ENCODE data around the gene CXCL1. TPM values are rescaled to one million over a fixed set of nuclear protein-coding genes. Genes with fewer than 3 reads are reported as not detected.

CXCL1 gene
- total RNA-seq, 2 donors from 2014 or later: 6.9 to 8.5 TPM

GRCh38 chr4:73828956-73829355 lies 40.2 kb upstream of the CXCL1 start:
- H3K4me3 ChIP-seq: no peak overlapping the region
- DNase-seq (ENCODE audit: low spot score): no peak
- H3K27ac ChIP-seq: no peak overlapping the region
- no peaks in the 10 kb centered on the region for H3K4me1 ChIP-seq
- H3K27me3 ChIP-seq: no peaks in the 10 kb centered on the region
- H3K9me3 ChIP-seq: peaks cover 0 to 11% of the 10 kb centered on the region in 2 donors
- no peak for TF ChIP-seq CTCF (IDR thresholded peaks at IDR 0.05)
- no peaks in the 10 kb centered on the region for H3K36me3 ChIP-seq

GRCh38 chr4:73831569-73831968 lies 37.6 kb upstream of the CXCL1 start:
- H3K9me3 ChIP-seq: peaks cover 0 to 11% of the 10 kb centered on the region in 2 donors
- no peaks in the 10 kb centered on the region for H3K27me3 ChIP-seq
- H3K4me1 ChIP-seq: peaks cover 0 to under 1% of the 10 kb centered on the region in 2 donors
- no peak overlapping the region for H3K27ac ChIP-seq
- no peak overlapping the region for H3K4me3 ChIP-seq
- H3K36me3 ChIP-seq: no peaks in the 10 kb centered on the region
- TF ChIP-seq CTCF (IDR thresholded peaks at IDR 0.05): no peak
- no peak for DNase-seq (ENCODE audit: low spot score)

GRCh38 chr4:73832651-73833237 lies 36.4 kb upstream of the CXCL1 start:
- Histone ChIP-seq H3K36me3 (no peaks in the 10 kb centered on the region), H3K27me3 (no peaks in the 10 kb centered on the region), H3K9me3 (peaks cover 0 to 7% of the 10 kb centered on the region in 2 donors), H3K4me3 (no peak overlapping the region), H3K4me1 (peaks cover 0 to 4% of the 10 kb centered on the region in 2 donors), H3K27ac (no peak overlapping the region)
- no peak for DNase-seq (ENCODE audit: low spot score)
- no peak for TF ChIP-seq CTCF (IDR thresholded peaks at IDR 0.05)

- peaks cover 0 to 4% of the 10 kb centered on the region in 2 donors for H3K4me1 ChIP-seq
- no peak within 1 kb of the TSS for H3K27ac ChIP-seq
- no peaks in the 10 kb centered on the region for H3K9me3 ChIP-seq
- peak within 1 kb of the TSS; percentile 23 to 42 for H3K4me3 ChIP-seq
- DNase-seq (ENCODE audit: low spot score): no peak
- H3K27me3 ChIP-seq: no peaks in the 10 kb centered on the region
- no peaks in the 10 kb centered on the region for H3K36me3 ChIP-seq
- no peak for TF ChIP-seq CTCF (IDR thresholded peaks at IDR 0.05)
Measured at GRCh38 chr4:73836373-73837279, 32.6 kb upstream of the CXCL1 start, which contains the start of gene CXCL6. Gene CXCL6 (plus strand): TSS chr4:73836678. CDS start chr4:73836751, 73 bp downstream.

GRCh38 chr4:73839071-73839470 lies 30.1 kb upstream of the CXCL1 start:
- DNase-seq (ENCODE audit: low spot score): no peak

More at GRCh38 chr4:73839071-73839470, 30.1 kb upstream of the CXCL1 start:
- H3K27ac ChIP-seq: no peak overlapping the region
- H3K36me3 ChIP-seq: no peaks in the 10 kb centered on the region
- H3K27me3 ChIP-seq: no peaks in the 10 kb centered on the region
- H3K4me3 ChIP-seq: no peak overlapping the region
- TF ChIP-seq CTCF (IDR thresholded peaks at IDR 0.05): no peak
- peaks cover 0 to 4% of the 10 kb centered on the region in 2 donors for H3K4me1 ChIP-seq
- H3K9me3 ChIP-seq: no peaks in the 10 kb centered on the region
